Activated naive CD4-positive, alpha-beta T cell treated with anti-CD3 and anti-CD28 coated beads for 36 hours (primary cell): Measurements from ENCODE around the gene TMEM145. TPM values are rescaled to one million over a fixed set of nuclear protein-coding genes. Genes with fewer than 3 reads are reported as not detected.

Source experiments
- CTCF ChIA-PET: fragments of 350-600 bp; sonication (Branson Sonifier 250); formaldehyde crosslinking; loops from one replicate; lab custom pipeline; 2021; ENCODE audit warnings: antibody characterized with exemption; lab: Charles Lee
- DNase-seq: peaks from one replicate; pipeline ENCODE4 v3.0.0-alpha.2; 2020
- H3K27ac Mint-ChIP-seq: one replicate; pipeline ENCODE4 v1.8.0; 2021; ENCODE audit warnings: mild to moderate bottlenecking, mixed read lengths
- H3K27me3 Mint-ChIP-seq: one replicate; pipeline ENCODE4 v1.8.0; 2021; ENCODE audit warnings: low read depth, mixed read lengths
- H3K36me3 Mint-ChIP-seq: one replicate; pipeline ENCODE4 v1.8.0; 2021; ENCODE audit warnings: low read depth, mixed read lengths
- H3K4me1 Mint-ChIP-seq: one replicate; pipeline ENCODE4 v1.8.0; 2021; ENCODE audit warnings: low read depth, mixed read lengths
- H3K4me3 Mint-ChIP-seq: one replicate; pipeline ENCODE4 v1.8.0; 2021; ENCODE audit warnings: mild to moderate bottlenecking, moderate library complexity, mixed read lengths
- H3K9me3 Mint-ChIP-seq: one replicate; pipeline ENCODE4 v1.8.0; 2021; ENCODE audit warnings: mixed read lengths
- intact Hi-C: fragments of 100-400 bp; cut with micrococcal nuclease; formaldehyde crosslinking; loops from one replicate; pipeline ENCODE4 v1.15.1; 2023
- total RNA-seq, 2 experiments: library from RNA; stranded (reverse); gene quantifications; one replicate each; pipeline ENCODE4 v1.2.3, GENCODE V29; 2021

TMEM145 gene
- total RNA-seq, 2 experiments from 2014 or later = not detected

GRCh38 chr19:42309686-42310085, 3.4 kb upstream of the TMEM145 start:
- intact Hi-C loops = no loop called here
- Mint-ChIP-seq H3K36me3 (no peaks in the 10 kb centered on the region), H3K27ac (no peak overlapping the region), H3K27me3 (peaks cover 21% of the 10 kb centered on the region), H3K4me1 (peaks cover 6% of the 10 kb centered on the region), H3K9me3 (no peaks in the 10 kb centered on the region), H3K4me3 (no peak overlapping the region)
- CTCF ChIA-PET = no interaction called here
- no peak for DNase-seq

DNA sequence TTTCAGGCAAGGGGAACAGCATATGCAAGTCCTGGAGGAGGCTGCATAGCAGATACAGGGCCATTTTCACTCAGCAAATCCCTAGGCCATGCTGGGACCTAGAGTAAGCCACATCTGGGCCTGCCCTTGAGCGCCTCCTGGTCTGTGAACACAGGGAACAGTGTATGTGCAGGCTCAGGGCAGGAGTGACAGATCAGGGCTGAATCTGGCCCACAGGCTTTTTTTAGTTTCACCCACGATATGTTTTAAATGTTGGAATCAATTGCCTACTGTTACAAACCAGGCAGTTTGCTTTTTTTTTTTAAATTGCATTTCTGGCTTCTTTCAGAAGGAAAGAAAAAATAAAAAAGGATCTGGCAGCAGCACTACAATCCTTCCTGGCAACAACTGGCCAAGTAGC, 1.5 kb upstream of the TMEM145 start:
- Mint-ChIP-seq H3K4me1 (peaks cover 6% of the 10 kb centered on the region), H3K4me3 (no peak overlapping the region), H3K27ac (no peak overlapping the region), H3K9me3 (no peaks in the 10 kb centered on the region), H3K27me3 (peaks cover 21% of the 10 kb centered on the region), H3K36me3 (no peaks in the 10 kb centered on the region)
- intact Hi-C loops = no loop called here
- no peak for DNase-seq
- CTCF ChIA-PET = interaction anchor here (0.7 kb wide), 1 partner anchor 64 kb away, joined by 6 read pairs; no protein-coding TSS in a partner anchor

GRCh38 chr19:42312370-42312769, 739 bp upstream of the TMEM145 start:
- H3K4me1 Mint-ChIP-seq = peaks cover 9% of the 10 kb centered on the region
- H3K4me3 Mint-ChIP-seq = no peak overlapping the region
- H3K9me3 Mint-ChIP-seq = no peaks in the 10 kb centered on the region
- H3K27me3 Mint-ChIP-seq = peaks cover 24% of the 10 kb centered on the region
- no peaks in the 10 kb centered on the region for H3K36me3 Mint-ChIP-seq
- no peak for DNase-seq
- intact Hi-C loops = no loop called here
- H3K27ac Mint-ChIP-seq = no peak overlapping the region
- CTCF ChIA-PET = no interaction called here

GRCh38 chr19:42313840-42314755, 989 bp downstream of the TMEM145 start:
- DNase-seq = no peak
- CTCF ChIA-PET = no interaction called here
- Mint-ChIP-seq H3K4me1 (peaks cover 9% of the 10 kb centered on the region), H3K9me3 (no peaks in the 10 kb centered on the region), H3K36me3 (no peaks in the 10 kb centered on the region), H3K27me3 (peaks cover 24% of the 10 kb centered on the region), H3K4me3 (no peak overlapping the region), H3K27ac (no peak overlapping the region)
- intact Hi-C loops = no loop called here

- Mint-ChIP-seq H3K9me3 (no peaks in the 10 kb centered on the region), H3K4me1 (peaks cover 9% of the 10 kb centered on the region), H3K27me3 (peaks cover 24% of the 10 kb centered on the region), H3K27ac (no peak overlapping the region), H3K4me3 (no peak overlapping the region), H3K36me3 (no peaks in the 10 kb centered on the region)
- intact Hi-C loops = no loop called here
- CTCF ChIA-PET = no interaction called here
- no peak for DNase-seq
These were observed 1.9 kb downstream of the TMEM145 start for GRCh38 chr19:42315024-42315423.

GRCh38 chr19:42316223-42317211, 3.4 kb downstream of the TMEM145 start:
- Mint-ChIP-seq H3K4me1 (peaks cover 9% of the 10 kb centered on the region), H3K4me3 (no peak overlapping the region), H3K36me3 (no peaks in the 10 kb centered on the region), H3K9me3 (no peaks in the 10 kb centered on the region), H3K27me3 (peaks cover 24% of the 10 kb centered on the region), H3K27ac (no peak overlapping the region)
- CTCF ChIA-PET = no interaction called here
- DNase-seq = no peak
- intact Hi-C loops = no loop called here

DNA sequence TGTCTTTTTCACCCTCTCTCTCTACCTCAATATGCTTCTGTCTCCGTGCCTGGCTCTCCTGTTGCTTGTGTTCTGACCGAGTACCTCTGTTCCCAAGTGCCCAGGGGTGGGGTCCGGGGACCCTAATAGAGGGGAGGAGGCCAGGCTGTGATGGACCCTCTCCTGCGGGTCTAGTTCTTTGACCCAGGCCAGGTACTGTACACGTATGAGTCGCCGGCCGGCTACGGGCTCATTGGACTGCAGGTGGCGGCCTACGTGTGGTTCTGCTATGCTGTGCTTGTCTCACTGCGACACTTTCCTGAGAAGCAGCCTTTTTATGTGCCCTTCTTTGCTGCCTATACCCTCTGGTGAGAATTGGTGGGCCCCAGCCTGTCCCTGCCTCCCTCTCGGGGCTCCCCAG, 4.4 kb downstream of the TMEM145 start:
- Mint-ChIP-seq H3K27me3 (peaks cover 17% of the 10 kb centered on the region), H3K4me3 (no peak overlapping the region), H3K4me1 (peaks cover 9% of the 10 kb centered on the region), H3K36me3 (no peaks in the 10 kb centered on the region), H3K9me3 (no peaks in the 10 kb centered on the region), H3K27ac (no peak overlapping the region)
- CTCF ChIA-PET = no interaction called here
- no peak for DNase-seq
- intact Hi-C loops = no loop called here

GRCh38 chr19:42322305-42322704, 9.2 kb downstream of the TMEM145 start:
- intact Hi-C loops = no loop called here
- CTCF ChIA-PET = interaction anchor here (1.2 to 1.6 kb wide), 2 partner anchors 14 to 190 kb away, joined by 3 read pairs; partner anchors contain the start of gene POU2F2
- no peak for DNase-seq
- Mint-ChIP-seq H3K4me3 (no peak overlapping the region), H3K4me1 (peaks cover 13% of the 10 kb centered on the region), H3K27me3 (peaks cover 14% of the 10 kb centered on the region), H3K27ac (no peak overlapping the region), H3K36me3 (no peaks in the 10 kb centered on the region), H3K9me3 (no peaks in the 10 kb centered on the region)

- H3K27ac Mint-ChIP-seq = no peak overlapping the region
- no peaks in the 10 kb centered on the region for H3K36me3 Mint-ChIP-seq
- no peaks in the 10 kb centered on the region for H3K9me3 Mint-ChIP-seq
- H3K4me3 Mint-ChIP-seq = peak overlapping the region; percentile 5
- DNase-seq = no peak
- intact Hi-C loops = no loop called here
- H3K27me3 Mint-ChIP-seq = peaks cover 14% of the 10 kb centered on the region
- CTCF ChIA-PET = interaction anchor here (0.6 to 1.6 kb wide), 5 partner anchors 15 to 201 kb away, joined by 3 to 6 read pairs (median 3); no protein-coding TSS in a partner anchor
- H3K4me1 Mint-ChIP-seq = peaks cover 13% of the 10 kb centered on the region
These were observed 10.4 kb downstream of the TMEM145 start for GRCh38 chr19:42323473-42323851.

GRCh38 chr19:42323852-42324654, 10.9 kb downstream of the TMEM145 start:
- peaks cover 13% of the 10 kb centered on the region for H3K4me1 Mint-ChIP-seq
- H3K9me3 Mint-ChIP-seq = no peaks in the 10 kb centered on the region
- peak; percentile 44 for DNase-seq
- no peak overlapping the region for H3K4me3 Mint-ChIP-seq
- H3K36me3 Mint-ChIP-seq = no peaks in the 10 kb centered on the region
- peaks cover 14% of the 10 kb centered on the region for H3K27me3 Mint-ChIP-seq
- no peak overlapping the region for H3K27ac Mint-ChIP-seq
- intact Hi-C loops = loop anchor here (2.0 kb wide), 1 partner anchor 73 kb away; no protein-coding TSS in a partner anchor
- CTCF ChIA-PET = interaction anchor here (0.6 to 1.6 kb wide), 5 partner anchors 16 to 201 kb away, joined by 3 to 6 read pairs (median 3); no protein-coding TSS in a partner anchor

- intact Hi-C loops = loop anchor here (1.0 to 5.0 kb wide), 12 partner anchors 22 to 465 kb away; partner anchors contain the start of genes PAFAH1B3, POU2F2, PRR19 and ZNF526
- no peak for DNase-seq
- no peaks in the 10 kb centered on the region for H3K9me3 Mint-ChIP-seq
- peaks cover 13% of the 10 kb centered on the region for H3K4me1 Mint-ChIP-seq
- H3K4me3 Mint-ChIP-seq = peak overlapping the region; percentile 81
- no peak overlapping the region for H3K27ac Mint-ChIP-seq
- CTCF ChIA-PET = no interaction called here
- H3K36me3 Mint-ChIP-seq = no peaks in the 10 kb centered on the region
- H3K27me3 Mint-ChIP-seq = peaks cover 14% of the 10 kb centered on the region
These were observed 11.7 kb downstream of the TMEM145 start for GRCh38 chr19:42324655-42325307.
